K562 (cell line): ENCODE measurements around the gene MARS1. TPM values are rescaled to one million over a fixed set of nuclear protein-coding genes. Genes with fewer than 3 reads are reported as not detected.

Experiments
- BRCA1 ChIP-seq, 2 experiments: fragments of 450-650 bp in 1 of 2; sonication (generic) in 1 of 2; formaldehyde crosslinking in 1 of 2; IDR thresholded peaks; 2 replicates each; pipeline versions ENCODE4 v1.5.0 to v1.6.1; 2017 to 2020; ENCODE audit warnings: mild to moderate bottlenecking in 1 of 2, missing genetic modification reagents in 1 of 2
- CAMTA2 ChIP-seq: fragments of 250-450 bp; sonication (Bioruptor Pico); conservative IDR thresholded peaks from 2 replicates; pipeline ENCODE4 v1.5.1; 2022
- FOSL1 ChIP-seq: fragments of 200-800 bp; sonication (Bioruptor generic); conservative IDR thresholded peaks from 2 replicates; pipeline ENCODE4 v1.6.1; 2016; ENCODE audit warnings: missing genetic modification characterization, missing compliant biosample characterization
- FOXJ3 ChIP-seq: sonication (generic); formaldehyde crosslinking; IDR thresholded peaks from 2 replicates; pipeline ENCODE4 v1.4.0; 2020; ENCODE audit warnings: mild to moderate bottlenecking, missing genetic modification reagents
- KAT8 ChIP-seq: fragments of 450-650 bp; IDR thresholded peaks from 2 replicates; pipeline ENCODE4 v1.6.1; 2016; ENCODE audit warnings: low read depth, mild to moderate bottlenecking
- KLF1 ChIP-seq: fragments of 450-650 bp; IDR thresholded peaks from 2 replicates; pipeline ENCODE4 v1.6.1; 2016; ENCODE audit warnings: missing genetic modification characterization, missing compliant biosample characterization
- NFIX ChIP-seq: fragments of 250-450 bp; sonication (Bioruptor Pico); IDR thresholded peaks from 2 replicates; pipeline ENCODE4 v1.4.0; 2020; ENCODE audit warnings: low read depth, mild to moderate bottlenecking, moderate library complexity
- SP1 ChIP-seq: sonication (generic); formaldehyde crosslinking; IDR thresholded peaks from 2 replicates; pipeline ENCODE4 v1.8.1; 2022; ENCODE audit warnings: mild to moderate bottlenecking, missing genetic modification reagents
- ZC3H8 ChIP-seq: fragments of 450-650 bp; IDR thresholded peaks from 2 replicates; pipeline ENCODE4 v1.6.1; 2017
- ZFP30 ChIP-seq: fragments of 250-450 bp; sonication (Bioruptor Pico); IDR thresholded peaks from 2 replicates; pipeline ENCODE4 v1.8.0; 2022; ENCODE audit warnings: moderate library complexity, mild to moderate bottlenecking, inconsistent platforms, borderline replicate concordance
- ZNF561 ChIP-seq: fragments of 450-650 bp; formaldehyde crosslinking; conservative IDR thresholded peaks from 2 replicates; pipeline ENCODE4 v1.4.0; 2020; ENCODE audit warnings: mild to moderate bottlenecking, moderate library complexity
- ZZZ3 ChIP-seq: fragments of 450-650 bp; IDR thresholded peaks from 2 replicates; pipeline ENCODE4 v1.6.1; 2016; ENCODE audit warnings: antibody characterized with exemption, mild to moderate bottlenecking, moderate library complexity
- polyA plus RNA-seq, 8 experiments: library from polyadenylated mRNA; depleted of rRNA in 4 of 8; stranded (reverse) in 5 of 8; unstranded in 3 of 8; fragments of >200 nt; fragmentation: Nextera tagmentation in 2 of 8; fragmentation: Illumina TruSeq in 1 of 8; extraction: Ambion mirVana in 2 of 8; extraction: Trizol in 1 of 8; gene quantifications; 2 replicates each; pipeline versions ENCODE4 v1.2.1 to v1.2.3, GENCODE V29; 2011 to 2014; ENCODE audit warnings: inconsistent platforms in 1 of 8, missing spikeins in 1 of 8
- total RNA-seq, 7 experiments: library from RNA; depleted of rRNA in 6 of 7; stranded (reverse); fragments of >200 nt in 6 of 7; fragmentation: Illumina TruSeq in 2 of 7; extraction: Trizol in 2 of 7; gene quantifications; 2 replicates each; pipeline versions ENCODE4 v1.2.1 to v1.2.3, GENCODE V29; 2011 to 2021; ENCODE audit warnings: low replicate concordance in 1 of 7
- TF ChIP-seq, protein P1 (sequence below), 2 experiments: fragments of 250-450 bp in 1 of 2; fragments of 450-650 bp in 1 of 2; sonication (Bioruptor Pico) in 1 of 2; IDR thresholded peaks; 2 replicates each; pipeline versions ENCODE4 v1.6.1 to v1.8.0; 2016 to 2021; ENCODE audit warnings: mild to moderate bottlenecking in 2 of 2, moderate library complexity in 2 of 2, missing compliant biosample characterization in 1 of 2, missing genetic modification characterization in 1 of 2
- TF ChIP-seq, protein P2 (sequence below): fragments of 450-650 bp; IDR thresholded peaks from 2 replicates; pipeline ENCODE4 v1.6.1; 2016; ENCODE audit warnings: missing biosample characterization, missing genetic modification characterization
- TF ChIP-seq, protein P3 (sequence below): sonication (generic); formaldehyde crosslinking; IDR thresholded peaks from 2 replicates; pipeline ENCODE4 v1.8.0; 2022; ENCODE audit warnings: mild to moderate bottlenecking, missing genetic modification reagents
- TF ChIP-seq, protein P4 (sequence below): conservative IDR thresholded peaks from 2 replicates; pipeline ENCODE4 v1.6.1; 2011; ENCODE audit warnings: low read depth, mild to moderate bottlenecking, low read length; ENCODE audit not compliant: control insufficient read depth
- TF ChIP-seq, protein P5 (sequence below): sonication (generic); formaldehyde crosslinking; IDR thresholded peaks from 2 replicates; pipeline ENCODE4 v1.8.0; 2023; ENCODE audit warnings: missing genetic modification reagents, mild to moderate bottlenecking, borderline replicate concordance

Gene MARS1
- total and polyA plus RNA-seq, 9 of the 15 experiments (the other 6 are each of a cell fraction or from before 2014, with no cell fraction given): 117 to 382 (median 220) TPM

DNA sequence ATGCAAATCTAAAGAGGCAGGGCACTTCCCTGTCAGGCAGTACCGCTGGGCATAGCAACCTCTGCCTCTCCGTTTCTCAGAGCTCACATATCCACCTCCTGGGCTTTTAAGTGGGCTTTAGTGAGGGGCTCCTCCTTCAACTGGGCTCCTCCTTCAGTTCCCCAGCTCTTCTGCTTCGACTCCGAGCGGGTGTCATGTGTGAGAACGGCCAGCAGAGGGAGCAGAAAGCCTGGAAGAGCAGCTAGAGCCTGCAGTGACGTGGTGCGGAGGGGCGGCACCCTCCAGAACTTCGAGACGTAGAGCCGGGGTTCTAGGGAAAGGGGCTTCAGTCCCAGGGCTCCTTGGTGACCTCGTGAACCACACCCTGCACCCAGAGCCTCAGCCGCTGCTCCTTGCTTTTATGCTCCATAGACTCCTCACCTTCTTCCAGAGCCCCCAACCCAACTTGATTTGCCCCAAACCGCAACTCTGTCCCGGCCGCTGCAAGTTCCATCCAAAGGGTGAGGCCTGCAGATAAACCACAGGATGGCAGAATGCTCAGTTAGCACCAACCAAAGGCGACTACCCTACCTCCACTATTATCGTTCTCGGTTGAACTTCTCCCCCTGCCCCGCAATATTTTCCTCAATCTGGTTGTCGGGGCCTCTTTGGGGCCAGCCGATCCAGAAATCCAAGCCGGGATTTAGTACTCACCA lies 28.7 kb upstream of the MARS1 start (continued):
- TF ChIP-seq BRCA1 (IDR thresholded peaks at IDR 0.05) (no peak), BRCA1 (CRISPR knock-in tag; IDR thresholded peaks at IDR 0.05) (no peak), KAT8 (no peak), FOSL1 (tag) (peak; percentile 48; the same call in 1 of the 2 replicates), FOXJ3 (CRISPR knock-in tag) (no peak), NFIX (CRISPR knock-in tag) (no peak), ZC3H8 (no peak), ZNF561 (CRISPR knock-in tag) (no peak), ZFP30 (CRISPR knock-in tag) (no peak), ZZZ3 (no peak), KLF1 (tag) (no peak; the same call in 1 of the 2 replicates), CAMTA2 (CRISPR knock-in tag) (no peak), SP1 (CRISPR knock-in tag) (peak; percentile 91)
- TF ChIP-seq, protein P1, sequence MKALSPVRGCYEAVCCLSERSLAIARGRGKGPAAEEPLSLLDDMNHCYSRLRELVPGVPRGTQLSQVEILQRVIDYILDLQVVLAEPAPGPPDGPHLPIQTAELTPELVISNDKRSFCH (CRISPR knock-in tag; IDR thresholded peaks at IDR 0.05): no peak
- TF ChIP-seq, protein P1 (tag; IDR thresholded peaks at IDR 0.05): no peak
- TF ChIP-seq, protein P2, sequence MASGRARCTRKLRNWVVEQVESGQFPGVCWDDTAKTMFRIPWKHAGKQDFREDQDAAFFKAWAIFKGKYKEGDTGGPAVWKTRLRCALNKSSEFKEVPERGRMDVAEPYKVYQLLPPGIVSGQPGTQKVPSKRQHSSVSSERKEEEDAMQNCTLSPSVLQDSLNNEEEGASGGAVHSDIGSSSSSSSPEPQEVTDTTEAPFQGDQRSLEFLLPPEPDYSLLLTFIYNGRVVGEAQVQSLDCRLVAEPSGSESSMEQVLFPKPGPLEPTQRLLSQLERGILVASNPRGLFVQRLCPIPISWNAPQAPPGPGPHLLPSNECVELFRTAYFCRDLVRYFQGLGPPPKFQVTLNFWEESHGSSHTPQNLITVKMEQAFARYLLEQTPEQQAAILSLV (tag): no peak
- TF ChIP-seq, protein P3, sequence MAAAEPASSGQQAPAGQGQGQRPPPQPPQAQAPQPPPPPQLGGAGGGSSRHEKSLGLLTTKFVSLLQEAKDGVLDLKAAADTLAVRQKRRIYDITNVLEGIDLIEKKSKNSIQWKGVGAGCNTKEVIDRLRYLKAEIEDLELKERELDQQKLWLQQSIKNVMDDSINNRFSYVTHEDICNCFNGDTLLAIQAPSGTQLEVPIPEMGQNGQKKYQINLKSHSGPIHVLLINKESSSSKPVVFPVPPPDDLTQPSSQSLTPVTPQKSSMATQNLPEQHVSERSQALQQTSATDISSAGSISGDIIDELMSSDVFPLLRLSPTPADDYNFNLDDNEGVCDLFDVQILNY: no peak
- TF ChIP-seq, protein P4, sequence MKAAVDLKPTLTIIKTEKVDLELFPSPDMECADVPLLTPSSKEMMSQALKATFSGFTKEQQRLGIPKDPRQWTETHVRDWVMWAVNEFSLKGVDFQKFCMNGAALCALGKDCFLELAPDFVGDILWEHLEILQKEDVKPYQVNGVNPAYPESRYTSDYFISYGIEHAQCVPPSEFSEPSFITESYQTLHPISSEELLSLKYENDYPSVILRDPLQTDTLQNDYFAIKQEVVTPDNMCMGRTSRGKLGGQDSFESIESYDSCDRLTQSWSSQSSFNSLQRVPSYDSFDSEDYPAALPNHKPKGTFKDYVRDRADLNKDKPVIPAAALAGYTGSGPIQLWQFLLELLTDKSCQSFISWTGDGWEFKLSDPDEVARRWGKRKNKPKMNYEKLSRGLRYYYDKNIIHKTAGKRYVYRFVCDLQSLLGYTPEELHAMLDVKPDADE: no peak
- TF ChIP-seq, protein P5, sequence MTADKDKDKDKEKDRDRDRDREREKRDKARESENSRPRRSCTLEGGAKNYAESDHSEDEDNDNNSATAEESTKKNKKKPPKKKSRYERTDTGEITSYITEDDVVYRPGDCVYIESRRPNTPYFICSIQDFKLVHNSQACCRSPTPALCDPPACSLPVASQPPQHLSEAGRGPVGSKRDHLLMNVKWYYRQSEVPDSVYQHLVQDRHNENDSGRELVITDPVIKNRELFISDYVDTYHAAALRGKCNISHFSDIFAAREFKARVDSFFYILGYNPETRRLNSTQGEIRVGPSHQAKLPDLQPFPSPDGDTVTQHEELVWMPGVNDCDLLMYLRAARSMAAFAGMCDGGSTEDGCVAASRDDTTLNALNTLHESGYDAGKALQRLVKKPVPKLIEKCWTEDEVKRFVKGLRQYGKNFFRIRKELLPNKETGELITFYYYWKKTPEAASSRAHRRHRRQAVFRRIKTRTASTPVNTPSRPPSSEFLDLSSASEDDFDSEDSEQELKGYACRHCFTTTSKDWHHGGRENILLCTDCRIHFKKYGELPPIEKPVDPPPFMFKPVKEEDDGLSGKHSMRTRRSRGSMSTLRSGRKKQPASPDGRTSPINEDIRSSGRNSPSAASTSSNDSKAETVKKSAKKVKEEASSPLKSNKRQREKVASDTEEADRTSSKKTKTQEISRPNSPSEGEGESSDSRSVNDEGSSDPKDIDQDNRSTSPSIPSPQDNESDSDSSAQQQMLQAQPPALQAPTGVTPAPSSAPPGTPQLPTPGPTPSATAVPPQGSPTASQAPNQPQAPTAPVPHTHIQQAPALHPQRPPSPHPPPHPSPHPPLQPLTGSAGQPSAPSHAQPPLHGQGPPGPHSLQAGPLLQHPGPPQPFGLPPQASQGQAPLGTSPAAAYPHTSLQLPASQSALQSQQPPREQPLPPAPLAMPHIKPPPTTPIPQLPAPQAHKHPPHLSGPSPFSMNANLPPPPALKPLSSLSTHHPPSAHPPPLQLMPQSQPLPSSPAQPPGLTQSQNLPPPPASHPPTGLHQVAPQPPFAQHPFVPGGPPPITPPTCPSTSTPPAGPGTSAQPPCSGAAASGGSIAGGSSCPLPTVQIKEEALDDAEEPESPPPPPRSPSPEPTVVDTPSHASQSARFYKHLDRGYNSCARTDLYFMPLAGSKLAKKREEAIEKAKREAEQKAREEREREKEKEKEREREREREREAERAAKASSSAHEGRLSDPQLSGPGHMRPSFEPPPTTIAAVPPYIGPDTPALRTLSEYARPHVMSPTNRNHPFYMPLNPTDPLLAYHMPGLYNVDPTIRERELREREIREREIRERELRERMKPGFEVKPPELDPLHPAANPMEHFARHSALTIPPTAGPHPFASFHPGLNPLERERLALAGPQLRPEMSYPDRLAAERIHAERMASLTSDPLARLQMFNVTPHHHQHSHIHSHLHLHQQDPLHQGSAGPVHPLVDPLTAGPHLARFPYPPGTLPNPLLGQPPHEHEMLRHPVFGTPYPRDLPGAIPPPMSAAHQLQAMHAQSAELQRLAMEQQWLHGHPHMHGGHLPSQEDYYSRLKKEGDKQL (CRISPR knock-in tag): no peak
